ENCODE measurements around the gene PRR16.

- no peak for TF ChIP-seq CTCF (IDR thresholded peaks at IDR 0.05)
- no peak for TF ChIP-seq POLR2AphosphoS5 (IDR thresholded peaks at IDR 0.05)
Observed at GRCh38 chr5:120499876-120500563, 35.9 kb downstream of the PRR16 start.
